MG63 (cell line): Measurements from ENCODE around the gene CDC23. TPM values are rescaled to one million over a fixed set of nuclear protein-coding genes. Genes with fewer than 3 reads are reported as not detected.

Source experiments
- total RNA-seq: library from RNA; depleted of rRNA; stranded (reverse); fragments of >200 nt; shearing (Covaris generic); gene quantifications from 2 replicates; pipeline ENCODE4 v1.2.3, GENCODE V29; 2014; ENCODE audit warnings: low replicate concordance; rRNA removed

CDC23 gene
- total RNA-seq, 1 experiment from 2014 or later = 33.8 TPM

Other genes starting within 250 kb of the CDC23 start
- 15.0 and 31.7 TPM in 2 replicates for gene FAM13B, start 180.2 kb downstream of the CDC23 start, total RNA-seq
- not detected in 2 replicates for gene WNT8A, start 129.3 kb downstream of the CDC23 start, total RNA-seq
- gene NME5, start 73.9 kb downstream of the CDC23 start, total RNA-seq = not detected in 2 replicates
- 64.9 and 106 TPM in 2 replicates for gene BRD8, start 34.7 kb downstream of the CDC23 start, total RNA-seq
- gene KIF20A, start 34.2 kb downstream of the CDC23 start, total RNA-seq = 111 and 129 TPM in 2 replicates
- not detected in 2 replicates for gene GFRA3, start 61.3 kb upstream of the CDC23 start, total RNA-seq
- gene CDC25C, start 118.5 kb upstream of the CDC23 start, total RNA-seq = 20.2 and 23.9 TPM in 2 replicates
- gene FAM53C, start 124.9 kb upstream of the CDC23 start, total RNA-seq = 34.5 and 76.2 TPM in 2 replicates
- gene KDM3B, start 139.4 kb upstream of the CDC23 start, total RNA-seq = 41.6 and 42.9 TPM in 2 replicates
- 1.4 and 1.8 TPM in 2 replicates for gene REEP2, start 225.7 kb upstream of the CDC23 start, total RNA-seq